Limb (tissue), 2 donors: Measurements from ENCODE around the gene EYA3.

Source experiments
- DNase-seq, 2 donors: peaks; one replicate each; pipeline ENCODE4 v3.0.0-alpha.2; 2016; ENCODE audit errors: extremely low spot score in 2 of 2

Gene EYA3, protein sequence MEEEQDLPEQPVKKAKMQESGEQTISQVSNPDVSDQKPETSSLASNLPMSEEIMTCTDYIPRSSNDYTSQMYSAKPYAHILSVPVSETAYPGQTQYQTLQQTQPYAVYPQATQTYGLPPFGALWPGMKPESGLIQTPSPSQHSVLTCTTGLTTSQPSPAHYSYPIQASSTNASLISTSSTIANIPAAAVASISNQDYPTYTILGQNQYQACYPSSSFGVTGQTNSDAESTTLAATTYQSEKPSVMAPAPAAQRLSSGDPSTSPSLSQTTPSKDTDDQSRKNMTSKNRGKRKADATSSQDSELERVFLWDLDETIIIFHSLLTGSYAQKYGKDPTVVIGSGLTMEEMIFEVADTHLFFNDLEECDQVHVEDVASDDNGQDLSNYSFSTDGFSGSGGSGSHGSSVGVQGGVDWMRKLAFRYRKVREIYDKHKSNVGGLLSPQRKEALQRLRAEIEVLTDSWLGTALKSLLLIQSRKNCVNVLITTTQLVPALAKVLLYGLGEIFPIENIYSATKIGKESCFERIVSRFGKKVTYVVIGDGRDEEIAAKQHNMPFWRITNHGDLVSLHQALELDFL

DNA sequence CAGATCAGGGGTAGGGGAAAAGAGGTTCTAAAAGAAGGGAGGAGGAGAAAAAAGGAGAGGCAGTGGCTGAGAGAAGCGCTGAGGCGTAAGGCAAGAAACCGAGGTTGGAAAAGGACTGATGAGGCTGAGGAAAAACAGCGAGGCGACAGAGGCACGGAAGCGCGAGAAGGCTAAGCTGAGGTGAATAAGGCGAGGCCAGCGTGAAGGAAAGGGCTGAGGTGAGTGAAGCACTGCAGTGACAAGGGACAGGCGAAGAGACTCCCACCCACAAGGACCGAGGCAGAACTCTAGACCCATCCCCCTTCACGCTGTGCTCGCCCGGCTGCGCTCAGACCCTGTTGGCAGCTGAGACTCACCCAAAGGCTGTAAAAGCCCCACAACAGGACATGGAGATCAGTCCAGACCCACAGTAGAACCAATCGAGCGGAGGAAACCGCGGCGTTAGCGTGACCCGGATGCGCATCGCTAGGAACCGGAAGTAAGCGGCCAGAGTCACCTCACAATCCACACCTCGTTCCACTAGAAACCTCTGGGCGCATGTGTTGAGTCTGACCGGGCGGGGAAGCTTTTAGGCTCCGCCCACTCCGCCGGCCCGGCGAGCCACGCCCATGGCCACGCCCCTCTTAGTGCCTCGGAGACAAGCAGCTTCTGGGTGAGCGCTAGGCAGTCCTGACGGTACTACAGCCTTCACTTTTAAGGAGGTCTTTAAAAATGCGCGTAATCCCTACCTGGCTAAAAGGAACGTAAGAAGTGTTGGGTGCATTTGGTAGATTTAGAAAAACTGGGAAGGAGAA, at the start of gene EYA3:
Gene EYA3, minus strand, starts transcription at position 443 of the 794 bp plus-strand sequence. CDS start 30,584 bp downstream, outside the sequence.
- DNase-seq = peak; percentile 98 to 99

DNA sequence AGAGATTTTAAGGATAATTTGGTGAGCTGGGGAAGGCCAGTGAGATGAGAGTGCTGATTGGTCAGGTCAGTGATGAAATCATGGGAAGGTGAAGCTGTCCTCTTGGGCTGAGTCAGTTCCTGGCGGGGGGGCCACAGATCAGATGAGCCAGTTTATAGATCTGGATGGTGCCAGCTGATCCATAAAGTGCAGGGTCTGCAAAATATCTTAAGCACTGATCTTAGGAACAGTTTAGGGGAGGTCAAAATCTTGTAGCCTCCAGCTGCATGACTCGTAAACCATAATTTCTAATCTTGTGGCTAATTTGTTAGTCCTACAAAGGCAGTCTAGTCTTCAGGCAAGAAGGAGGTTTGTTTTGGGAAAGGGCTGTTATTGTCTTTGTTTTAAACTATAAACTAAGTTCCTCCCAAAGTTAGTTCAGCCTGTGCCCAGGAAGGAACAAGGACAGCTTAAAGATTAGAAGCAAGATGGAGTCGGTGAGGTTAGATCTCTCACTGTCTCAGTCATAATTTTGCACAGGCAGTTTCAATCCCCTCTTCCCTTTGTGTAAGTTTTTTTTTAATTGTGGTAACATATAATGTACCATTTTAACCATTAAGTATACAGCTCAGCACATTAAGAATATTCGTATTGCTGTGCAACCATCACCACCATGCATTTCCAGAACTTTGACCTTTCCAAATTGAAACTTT, 48.7 kb upstream of the EYA3 start:
- DNase-seq = no peak

DNA sequence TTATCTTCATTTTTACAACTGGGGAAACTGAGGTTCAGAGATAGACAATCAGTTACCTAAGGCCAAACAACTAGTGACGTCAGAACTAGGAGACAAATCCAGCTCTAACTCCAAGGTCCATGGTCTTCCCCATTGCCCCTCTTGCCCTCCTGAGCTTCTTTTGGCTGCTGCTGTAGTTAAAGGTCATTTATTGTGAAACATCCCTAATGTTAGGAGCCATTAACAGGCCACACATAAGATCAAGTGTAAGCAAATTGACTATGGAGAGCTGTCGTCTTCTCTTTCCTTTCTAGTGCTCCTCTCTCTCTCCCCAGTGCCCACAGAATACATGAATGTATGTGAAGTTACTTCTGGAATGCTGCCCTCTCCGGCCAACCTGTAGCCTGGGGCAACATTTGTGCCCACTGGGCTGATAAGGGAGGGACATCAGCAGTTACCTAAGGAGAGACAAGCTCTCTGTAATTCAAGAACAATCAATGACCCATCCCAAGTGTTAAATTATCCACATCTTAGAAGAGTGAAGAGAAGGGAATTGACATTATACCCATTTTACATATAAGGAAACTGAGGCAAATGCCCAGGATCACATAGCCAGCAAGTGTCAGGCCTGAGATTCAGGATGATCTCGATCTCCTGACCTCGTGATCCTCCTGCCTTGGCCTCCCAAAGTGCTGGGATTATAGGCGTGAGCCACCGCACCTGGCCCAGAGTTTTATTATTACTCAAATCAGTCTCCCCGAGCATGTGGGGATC, 47.9 kb upstream of the EYA3 start:
- DNase-seq = no peak

- DNase-seq = no peak
Observed at GRCh38 chr1:28135371-28136168, 47.2 kb upstream of the EYA3 start.

GRCh38 chr1:28134651-28135207, 46.3 kb upstream of the EYA3 start:
- no peak for DNase-seq

GRCh38 chr1:28132171-28133167, 44.1 kb upstream of the EYA3 start:
- DNase-seq = no peak

DNA sequence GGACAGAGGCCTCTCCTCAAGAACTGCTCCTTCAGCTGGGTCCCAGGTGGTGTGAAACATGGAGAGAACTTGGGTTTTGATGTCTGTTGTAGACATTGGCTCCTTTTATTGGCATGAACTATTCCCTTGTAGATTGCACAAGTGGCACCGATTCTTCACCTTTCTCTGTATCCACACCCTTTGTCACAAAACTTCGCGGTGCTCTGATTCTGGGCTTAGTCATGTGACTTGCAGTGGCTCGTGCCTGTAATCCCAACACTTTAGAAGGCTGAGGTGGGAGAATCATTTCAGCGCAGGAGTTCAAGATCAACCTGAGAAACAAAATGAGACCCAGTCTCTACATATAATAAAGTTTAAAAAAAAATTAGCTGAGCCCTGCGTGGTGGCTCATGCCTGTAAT, 42.5 kb upstream of the EYA3 start:
- no peak for DNase-seq

- no peak for DNase-seq
Observed at GRCh38 chr1:28129150-28129549, 40.7 kb upstream of the EYA3 start.

DNA sequence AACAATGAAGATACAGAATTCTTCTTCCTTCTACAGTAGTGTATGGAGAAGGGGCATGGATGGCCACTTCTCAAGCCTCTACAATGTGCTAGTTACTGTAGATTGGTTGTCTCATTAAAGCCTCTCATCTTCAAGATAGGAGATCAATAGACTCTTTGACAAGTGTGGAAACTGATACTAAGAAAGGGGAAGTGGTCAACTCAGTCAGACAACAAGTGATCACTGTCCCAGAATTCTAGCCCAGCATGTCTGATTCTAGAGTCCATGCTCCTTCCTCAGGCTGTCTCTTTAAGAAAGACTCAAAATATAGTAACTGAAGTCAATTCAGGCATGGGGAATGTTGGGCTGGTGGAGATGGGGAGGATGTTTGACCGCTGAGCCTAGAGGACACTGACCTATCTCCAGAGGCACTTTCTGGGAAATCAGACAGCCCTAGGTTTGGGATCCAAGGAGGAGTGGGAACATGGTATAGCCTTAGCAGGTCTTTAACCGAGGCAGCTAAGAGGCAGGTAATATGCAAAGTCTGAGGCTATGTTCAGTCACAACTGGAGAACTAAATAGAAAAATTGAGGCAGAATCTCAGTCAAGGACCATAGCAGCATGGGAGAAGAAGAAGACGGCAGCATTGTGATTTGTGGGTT, 39.3 kb upstream of the EYA3 start:
- no peak for DNase-seq

- DNase-seq = no peak
Observed at GRCh38 chr1:28126783-28127490, 38.5 kb upstream of the EYA3 start.

DNA sequence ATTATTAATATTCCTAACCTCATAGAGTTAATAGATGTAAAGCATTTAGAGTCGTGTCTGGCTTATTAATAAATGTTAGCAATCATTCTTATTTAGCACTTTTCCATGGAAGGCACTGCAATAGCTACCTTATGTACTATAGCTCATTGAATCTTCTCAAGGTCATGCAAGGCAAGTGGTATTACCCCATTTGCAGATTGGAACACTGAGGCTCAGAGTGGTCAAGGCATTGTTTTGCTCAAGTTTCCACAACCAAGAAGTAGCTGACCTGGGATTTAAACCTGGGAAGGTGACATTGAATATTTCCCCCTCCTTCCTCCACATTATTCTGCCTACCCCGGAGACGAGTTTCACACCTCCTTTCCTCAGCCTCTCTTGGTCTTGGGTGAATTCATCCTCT, 37.8 kb upstream of the EYA3 start:
- DNase-seq = no peak

DNA sequence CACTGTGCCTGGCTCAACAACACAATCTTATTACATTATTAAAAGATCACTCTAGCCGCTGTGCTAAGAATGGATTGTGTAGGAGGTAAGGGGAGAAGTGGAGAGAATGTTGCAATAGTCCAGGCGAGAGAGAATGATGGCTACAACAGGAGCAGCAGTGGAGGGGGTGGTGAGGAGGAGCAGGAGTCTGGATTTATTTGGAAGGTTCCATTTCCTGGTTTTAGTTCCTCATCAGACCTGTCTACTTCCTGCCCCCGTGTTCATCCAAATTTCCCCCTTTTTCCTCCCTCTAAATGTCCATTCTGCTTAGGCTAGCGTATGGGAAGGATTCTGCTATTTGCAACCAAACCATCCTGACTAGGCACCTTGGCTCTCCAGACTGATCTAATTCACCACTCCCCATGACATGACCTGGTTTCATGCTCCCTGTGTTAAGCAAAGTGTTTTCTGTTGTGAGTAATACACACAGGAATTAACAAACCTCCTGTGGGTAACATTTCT, 35.1 kb upstream of the EYA3 start:
- no peak for DNase-seq

DNA sequence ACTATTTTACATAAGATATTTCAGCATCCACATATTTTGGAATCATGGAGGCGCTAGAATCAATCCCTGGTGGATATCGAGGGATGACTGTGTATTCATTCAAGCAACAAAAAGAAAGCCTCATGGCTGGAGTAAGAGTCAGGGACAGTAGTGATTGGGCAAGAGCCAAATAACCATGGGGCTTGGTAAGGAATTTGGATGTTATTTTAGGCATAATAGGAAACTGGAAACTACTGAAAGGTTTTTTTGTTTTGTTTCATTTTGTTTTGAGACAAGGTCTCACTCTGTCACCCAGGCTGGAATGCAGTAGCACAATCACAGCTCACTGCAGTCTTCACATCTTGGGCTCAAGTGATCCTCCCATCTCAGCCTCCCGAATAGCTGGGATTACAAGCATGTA, 33.8 kb upstream of the EYA3 start:
- DNase-seq = no peak

- DNase-seq = no peak
Observed at GRCh38 chr1:28119556-28119955, 31.1 kb upstream of the EYA3 start.

DNA sequence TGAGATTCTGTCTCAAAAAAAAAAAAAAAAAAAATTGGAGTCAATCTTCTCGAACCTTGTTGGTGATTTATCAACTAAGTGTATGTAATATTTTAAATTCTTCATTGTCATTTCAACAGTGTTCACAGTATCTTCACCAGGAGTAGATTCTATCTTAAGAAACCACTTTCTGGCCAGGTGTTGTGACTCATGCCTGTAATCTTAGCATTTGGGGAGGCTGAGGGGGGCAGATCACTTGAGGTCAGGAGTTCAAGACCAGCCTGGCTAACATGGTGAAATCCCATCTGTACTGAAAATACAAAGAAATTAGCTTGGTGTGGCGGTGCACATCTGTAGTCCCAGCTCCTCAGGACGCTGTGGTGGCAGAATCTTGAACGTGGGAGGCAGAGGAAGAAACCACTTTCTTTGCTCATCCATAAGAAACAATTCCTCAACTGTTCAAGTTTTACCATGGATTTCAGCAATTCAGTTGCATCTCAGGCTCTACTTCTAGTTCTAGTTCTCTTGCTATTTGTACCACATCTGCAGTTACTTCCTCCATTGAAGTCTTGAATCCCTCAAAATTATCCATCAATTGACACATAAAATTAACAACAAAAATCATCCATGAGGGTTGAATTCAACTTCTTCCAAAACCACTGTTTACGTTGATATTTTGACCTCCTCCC, 30.4 kb upstream of the EYA3 start:
- DNase-seq = no peak

GRCh38 chr1:28115267-28115666, 26.9 kb upstream of the EYA3 start:
- DNase-seq = no peak

- DNase-seq = no peak
Observed at GRCh38 chr1:28114844-28115243, 26.4 kb upstream of the EYA3 start.
